ENCODE results near the gene C17orf50.
"Not testable (repeated sequence)": the region's sequence is repeated elsewhere in the genome, so short reads cannot be mapped to it uniquely, and the experiment has no call there.

The C17orf50 gene

DNA sequence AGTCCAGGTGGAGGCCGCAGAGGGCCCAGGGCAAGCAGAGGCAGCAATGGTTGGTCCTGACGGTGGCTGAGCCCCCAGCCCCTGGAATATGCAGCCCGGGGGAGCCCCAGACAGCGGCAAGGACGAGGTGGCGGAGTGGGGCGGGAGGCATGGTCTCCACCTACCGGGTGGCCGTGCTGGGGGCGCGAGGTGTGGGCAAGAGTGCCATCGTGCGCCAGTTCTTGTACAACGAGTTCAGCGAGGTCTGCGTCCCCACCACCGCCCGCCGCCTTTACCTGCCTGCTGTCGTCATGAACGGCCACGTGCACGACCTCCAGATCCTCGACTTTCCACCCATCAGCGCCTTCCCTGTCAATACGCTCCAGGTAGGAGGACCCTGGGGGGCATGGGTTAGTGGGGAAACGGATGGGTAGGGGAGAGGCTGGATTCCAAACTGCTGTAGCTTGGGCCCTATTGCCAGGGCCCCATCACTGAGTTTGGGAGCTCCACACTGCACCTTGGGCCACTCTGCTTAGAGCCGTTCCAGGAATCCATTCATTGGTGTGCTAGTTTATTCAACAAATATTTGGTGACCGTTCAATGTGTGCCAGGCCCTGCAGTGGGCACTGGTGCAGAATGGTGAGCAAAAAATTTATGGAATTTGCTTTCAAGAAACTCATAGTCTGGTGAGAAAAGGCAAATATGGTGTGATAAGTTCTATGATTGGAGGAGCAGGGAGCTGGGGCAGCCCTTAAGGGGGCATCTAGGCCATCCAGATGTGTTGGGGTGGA lies 25.5 kb upstream of the C17orf50 start:
- no peak for DNase-seq

- DNase-seq, result no peak
Measured at GRCh38 chr17:35736236-35736635, 24.5 kb upstream of the C17orf50 start.

DNA sequence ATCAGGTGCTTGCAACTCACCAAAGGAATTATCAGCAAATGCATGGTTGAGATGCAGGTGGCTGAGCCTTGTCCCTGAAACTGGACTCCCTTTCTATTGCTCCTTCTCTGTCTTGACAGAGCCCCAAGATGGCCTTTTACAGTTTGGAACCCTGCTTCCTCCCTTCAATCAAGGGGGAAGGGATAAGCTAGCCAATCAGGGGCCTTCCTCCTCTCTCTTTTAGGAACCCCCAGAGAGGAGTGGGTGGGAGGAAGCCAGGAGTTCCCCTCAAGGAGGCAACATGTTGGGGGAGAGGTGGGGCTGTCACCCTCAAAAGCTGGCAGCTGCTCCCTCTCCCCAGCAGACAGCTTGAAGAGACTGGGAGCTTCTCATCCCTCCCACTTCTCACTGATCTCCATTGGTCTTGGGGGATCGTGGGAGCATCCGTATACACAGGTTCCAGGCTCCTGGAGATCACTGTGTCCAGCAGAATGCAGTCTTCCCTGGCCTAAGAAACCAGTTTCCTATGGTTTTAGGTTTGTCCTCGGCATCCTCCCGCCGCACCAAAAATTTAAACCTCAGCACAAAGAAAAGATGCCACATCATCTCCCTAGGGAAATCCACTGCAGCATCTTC lies 22.1 kb upstream of the C17orf50 start:
- no peak for DNase-seq

DNA sequence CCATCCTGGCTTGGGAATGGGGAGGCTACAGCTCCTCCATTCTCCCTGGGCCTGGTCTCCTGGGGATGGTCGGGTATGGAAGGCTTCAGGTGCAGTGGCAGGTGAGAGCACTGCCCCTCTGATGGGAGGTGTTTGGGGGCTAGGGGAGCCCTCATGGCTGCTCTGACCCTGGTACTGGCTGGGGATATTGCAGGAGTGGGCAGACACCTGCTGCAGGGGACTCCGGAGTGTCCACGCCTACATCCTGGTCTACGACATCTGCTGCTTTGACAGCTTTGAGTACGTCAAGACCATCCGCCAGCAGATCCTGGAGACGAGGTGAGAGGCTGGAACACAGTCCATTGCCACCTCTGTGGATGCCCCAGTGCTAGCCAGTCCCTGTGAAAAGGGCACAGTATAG lies 20.5 kb upstream of the C17orf50 start:
- DNase-seq, result no peak

DNA sequence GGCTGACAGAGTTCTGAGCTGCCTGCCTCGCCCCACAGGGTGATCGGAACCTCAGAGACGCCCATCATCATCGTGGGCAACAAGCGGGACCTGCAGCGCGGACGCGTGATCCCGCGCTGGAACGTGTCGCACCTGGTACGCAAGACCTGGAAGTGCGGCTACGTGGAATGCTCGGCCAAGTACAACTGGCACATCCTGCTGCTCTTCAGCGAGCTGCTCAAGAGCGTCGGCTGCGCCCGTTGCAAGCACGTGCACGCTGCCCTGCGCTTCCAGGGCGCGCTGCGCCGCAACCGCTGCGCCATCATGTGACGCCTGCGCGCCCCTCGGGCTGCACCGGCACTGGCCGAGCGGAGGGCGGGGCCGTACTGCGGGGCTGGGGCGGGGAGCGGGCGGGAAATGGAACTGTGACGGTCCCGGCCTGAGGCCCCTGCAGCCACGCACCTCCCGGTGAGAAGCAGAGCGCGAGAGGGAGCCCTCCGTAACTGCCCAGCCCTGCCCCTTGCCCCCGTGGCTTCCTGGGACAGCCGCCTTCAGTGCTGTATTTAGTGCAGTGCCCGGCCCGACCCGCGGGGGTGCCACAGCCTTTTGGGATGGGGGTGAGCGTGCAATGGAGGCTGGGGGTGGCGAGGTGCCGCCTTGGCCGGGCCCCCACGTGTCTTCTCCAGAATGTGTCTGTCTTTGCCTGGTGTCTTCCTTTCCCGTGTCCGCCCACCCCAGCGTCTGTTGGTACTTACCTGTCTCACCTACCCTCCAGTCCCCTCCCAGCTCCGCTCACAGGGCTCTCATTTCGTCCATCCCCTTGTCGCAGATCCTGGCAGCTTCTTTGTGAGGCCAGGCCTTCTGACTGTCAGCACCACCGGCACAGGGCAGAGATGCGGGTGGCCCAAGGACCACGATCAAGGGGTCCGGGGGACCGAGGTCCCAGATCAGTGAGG lies 19.4 kb upstream of the C17orf50 start:
- DNase-seq, result no peak

DNA sequence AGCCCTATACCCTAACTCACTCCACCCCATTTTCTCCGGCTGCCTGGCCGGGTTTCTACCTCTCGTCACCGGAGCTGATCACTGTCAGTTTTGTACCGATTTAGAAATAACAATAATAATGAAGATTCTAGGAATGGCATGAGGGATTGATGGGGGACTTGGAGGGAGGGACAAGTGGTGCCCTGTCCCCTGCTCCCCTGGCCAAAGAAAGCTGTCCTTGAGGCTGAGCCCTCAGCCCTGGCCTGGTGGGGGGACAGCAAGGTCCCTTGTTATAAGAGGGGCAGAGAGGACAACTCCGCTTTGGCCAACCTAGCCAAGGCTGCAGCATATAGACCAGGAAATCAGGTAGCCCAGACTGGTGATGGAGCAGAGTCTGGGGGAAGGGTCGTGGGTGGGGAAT lies 18.2 kb upstream of the C17orf50 start:
- DNase-seq, result no peak

DNA sequence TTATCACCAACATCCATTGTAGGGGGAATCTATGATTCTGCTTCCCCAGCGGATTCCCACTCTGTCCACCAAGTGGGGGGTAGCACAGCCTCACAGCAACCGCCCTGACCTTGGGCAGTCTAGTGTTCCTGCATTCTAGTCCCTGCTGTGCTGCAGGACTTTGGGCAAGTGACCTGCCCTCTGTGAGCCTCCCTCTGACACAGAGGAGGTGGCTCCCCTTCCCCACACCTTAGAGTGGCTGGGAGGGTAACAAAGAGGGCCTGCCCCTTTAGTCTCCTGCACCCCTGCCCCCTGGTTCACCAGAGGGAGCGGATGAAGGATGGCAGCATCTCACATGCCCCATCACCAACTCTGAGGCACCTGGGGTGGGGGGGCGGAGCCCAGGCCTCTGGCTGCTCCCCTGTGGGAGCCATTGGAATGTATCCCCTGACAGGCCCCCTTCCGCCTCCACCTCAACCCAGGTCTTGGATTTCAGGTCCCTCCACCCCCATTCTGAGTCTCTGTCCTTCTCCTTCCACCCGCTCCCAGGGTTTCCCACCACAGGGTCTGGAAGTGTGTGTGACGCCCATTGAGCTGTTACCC lies 17.7 kb upstream of the C17orf50 start:
- no peak for DNase-seq

GRCh38 chr17:35743626-35744328 lies 16.9 kb upstream of the C17orf50 start:
- no peak for DNase-seq

DNA sequence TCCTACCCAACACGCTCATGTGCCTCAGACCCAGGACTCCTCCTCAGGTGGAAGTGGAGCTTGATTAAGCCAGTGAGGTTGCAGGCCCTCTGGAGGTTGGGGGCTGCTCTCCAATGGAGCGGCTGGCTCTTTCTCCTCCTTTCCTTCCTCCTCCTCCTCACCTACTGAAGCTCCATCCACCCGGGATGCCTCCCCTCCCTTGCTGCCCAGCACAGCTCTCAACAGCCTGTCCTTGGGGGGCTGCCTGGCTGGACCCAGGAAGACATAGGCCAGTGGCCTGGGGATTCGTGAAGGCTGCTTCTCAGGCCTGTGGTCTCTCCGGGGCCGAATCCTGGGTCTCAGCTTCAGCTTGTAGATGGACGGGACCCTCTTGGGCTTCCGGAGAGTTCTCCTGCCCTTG lies 15.9 kb upstream of the C17orf50 start:
- no peak for DNase-seq

DNA sequence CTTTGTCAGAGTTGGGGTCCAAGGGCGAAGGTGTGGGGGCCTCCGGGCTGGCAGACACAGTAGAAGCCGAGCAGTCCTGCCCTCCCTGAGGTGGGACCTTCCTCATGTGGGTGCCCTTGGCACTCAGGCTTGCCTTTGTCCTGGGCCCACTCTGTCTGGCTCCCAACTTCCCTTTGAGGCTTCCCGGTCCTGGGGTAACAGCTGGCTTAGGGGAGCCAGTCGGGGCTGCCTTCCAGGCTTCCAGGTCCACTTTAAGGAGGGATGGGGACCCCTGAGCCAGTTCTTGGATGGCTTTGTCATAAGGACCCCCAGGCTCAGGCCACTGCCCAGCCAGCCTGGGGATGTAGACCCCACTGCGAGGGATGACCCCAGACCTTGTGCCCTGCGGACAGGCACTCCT lies 15.4 kb upstream of the C17orf50 start:
- DNase-seq, result no peak

DNA sequence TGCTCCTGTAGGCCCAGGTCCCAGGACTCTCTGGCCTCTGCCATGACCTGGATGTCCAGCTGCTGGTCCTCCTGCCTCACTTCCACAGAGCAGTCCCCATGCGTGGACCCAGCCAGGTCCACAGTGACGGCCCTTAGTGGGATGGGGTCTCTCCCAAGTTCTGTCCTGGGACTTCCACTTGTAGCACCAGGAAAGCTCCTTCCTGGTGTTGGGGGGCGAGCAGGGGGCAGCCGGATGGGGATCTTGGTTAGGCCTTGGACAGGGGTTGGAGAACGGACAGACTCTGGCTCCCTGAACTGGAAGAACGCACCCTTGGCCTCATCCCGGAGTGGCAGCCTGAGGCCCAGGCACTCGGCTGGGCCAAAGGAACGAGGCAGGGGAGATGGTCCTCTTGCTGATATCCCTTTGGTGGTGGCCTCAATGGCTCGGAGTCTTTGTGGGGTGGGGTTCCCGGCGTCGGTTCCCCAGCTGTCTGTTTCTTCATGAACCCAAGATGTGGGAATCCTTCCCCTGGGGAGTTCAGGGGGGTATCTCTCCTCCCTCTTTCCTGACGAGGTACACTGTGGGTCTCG lies 14.9 kb upstream of the C17orf50 start:
- no peak for DNase-seq

DNA sequence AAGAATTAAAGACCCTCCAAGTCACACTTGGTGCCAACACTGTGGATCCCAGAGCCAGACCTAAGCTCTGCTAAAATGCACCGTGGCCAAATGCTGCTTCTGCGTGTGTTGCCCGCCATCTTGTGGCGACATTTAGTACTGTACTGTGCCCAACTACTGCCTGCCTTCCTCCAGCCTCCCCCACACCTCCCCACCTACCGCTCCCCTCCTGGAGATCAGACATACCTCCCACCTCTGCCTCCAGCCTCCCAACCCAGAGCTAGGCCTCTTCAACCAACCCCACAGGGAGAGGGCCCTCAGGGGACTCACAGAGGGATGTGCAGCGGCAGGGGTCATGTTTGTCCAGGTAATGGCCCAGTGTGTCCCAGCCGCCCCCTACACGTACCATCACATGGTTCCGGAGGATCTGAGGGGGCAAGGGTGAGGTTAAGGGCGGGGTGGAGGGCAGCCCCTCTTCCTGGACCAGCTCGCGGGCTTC lies 13.1 kb upstream of the C17orf50 start:
- DNase-seq, result peak in 1 of 2 experiments; percentile 42

GRCh38 chr17:35748341-35748841 lies 12.3 kb upstream of the C17orf50 start:
- no peak for DNase-seq

- no peak for DNase-seq
Measured at GRCh38 chr17:35748979-35749378, 11.7 kb upstream of the C17orf50 start.

GRCh38 chr17:35749560-35750412 lies 10.9 kb upstream of the C17orf50 start:
- no peak for DNase-seq

- DNase-seq, result no peak
Measured at GRCh38 chr17:35750526-35751395, 9.9 kb upstream of the C17orf50 start.

DNA sequence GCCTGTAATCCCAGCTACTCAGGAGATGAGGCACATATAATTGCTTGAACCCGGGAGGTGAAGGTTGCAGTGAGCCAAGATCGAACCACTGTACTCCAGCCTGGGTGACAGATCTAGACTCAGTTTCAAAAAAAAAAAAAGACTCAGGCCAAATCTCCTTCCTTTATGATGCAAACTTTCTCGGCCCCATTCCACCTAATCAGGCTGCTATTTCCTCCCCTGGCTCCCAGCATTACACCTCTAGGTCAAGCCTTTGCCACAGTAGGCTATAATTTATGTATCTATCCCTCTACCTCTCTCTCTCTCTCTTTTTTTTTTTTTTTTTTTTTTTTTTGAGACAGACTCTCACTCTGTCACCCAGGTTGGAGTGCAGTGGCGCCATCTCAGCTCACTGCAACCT lies 9.1 kb upstream of the C17orf50 start:
- not testable (repeated sequence) for DNase-seq

- DNase-seq, result no peak
Measured at GRCh38 chr17:35752471-35752870, 8.2 kb upstream of the C17orf50 start.

GRCh38 chr17:35752945-35753764 lies 7.5 kb upstream of the C17orf50 start, which contains the start of gene GAS2L2:
TSS of gene GAS2L2 (minus strand) at chr17:35753239. CDS start at chr17:35752850, 389 bp downstream.
- no peak for DNase-seq

All from cerebellar nuclear complex (tissue), 1 donor.